LNCaP clone FGC (cell line): ENCODE results near the gene EPB41.
"Not testable (repeated sequence)": the region's sequence is repeated elsewhere in the genome, so short reads cannot be mapped to it uniquely, and the experiment has no call there.

Experiments used
- DNase-seq: peaks from one replicate; pipeline ENCODE4 v3.0.0-alpha.2; 2011; ENCODE audit warnings: low read depth
- H3K4me3 ChIP-seq: 2 replicates; pipeline ENCODE4 v1.5.1; 2011; ENCODE audit warnings: mild to moderate bottlenecking, low read depth, low read length, control low read depth
- CTCF ChIP-seq: IDR thresholded peaks from 2 replicates; pipeline ENCODE4 v1.5.1; 2012; ENCODE audit warnings: mild to moderate bottlenecking; ENCODE audit not compliant: control insufficient read depth, insufficient read depth; ENCODE audit errors: extremely low read depth

The EPB41 gene

GRCh38 chr1:29044010-29044409, 129.6 kb downstream of the EPB41 start:
- no peak overlapping the region for H3K4me3 ChIP-seq
- TF ChIP-seq CTCF, result no peak
- no peak for DNase-seq

GRCh38 chr1:29045663-29046062, 131.3 kb downstream of the EPB41 start:
- H3K4me3 ChIP-seq, DNase-seq: not testable (repeated sequence)

- no peak for TF ChIP-seq CTCF
- DNase-seq, result no peak
- no peak overlapping the region for H3K4me3 ChIP-seq
Observed at GRCh38 chr1:29047142-29047541, 132.8 kb downstream of the EPB41 start.

- H3K4me3 ChIP-seq, result no peak overlapping the region
- TF ChIP-seq CTCF, result no peak
- DNase-seq, result no peak
Observed at GRCh38 chr1:29050166-29050565, 135.8 kb downstream of the EPB41 start.

- H3K4me3 ChIP-seq, result no peak overlapping the region
- no peak for DNase-seq
- no peak for TF ChIP-seq CTCF
Observed at GRCh38 chr1:29052100-29052499, 137.7 kb downstream of the EPB41 start.

- no peak overlapping the region for H3K4me3 ChIP-seq
- DNase-seq, result no peak
- TF ChIP-seq CTCF, result no peak
Observed at GRCh38 chr1:29052941-29053340, 138.6 kb downstream of the EPB41 start.

- H3K4me3 ChIP-seq, result no peak overlapping the region
- no peak for TF ChIP-seq CTCF
- DNase-seq, result no peak
Observed at GRCh38 chr1:29055160-29055559, 140.8 kb downstream of the EPB41 start.

- no peak for DNase-seq
Observed at GRCh38 chr1:29056256-29056655, 141.9 kb downstream of the EPB41 start.

More at GRCh38 chr1:29056256-29056655, 141.9 kb downstream of the EPB41 start:
- TF ChIP-seq CTCF, result no peak
- H3K4me3 ChIP-seq, result no peak overlapping the region
